ENCODE measurements around the gene G2E3.
"Not testable (repeated sequence)": the region's sequence is repeated elsewhere in the genome, so short reads cannot be mapped to it uniquely, and the experiment has no call there.

G2E3 gene

DNA sequence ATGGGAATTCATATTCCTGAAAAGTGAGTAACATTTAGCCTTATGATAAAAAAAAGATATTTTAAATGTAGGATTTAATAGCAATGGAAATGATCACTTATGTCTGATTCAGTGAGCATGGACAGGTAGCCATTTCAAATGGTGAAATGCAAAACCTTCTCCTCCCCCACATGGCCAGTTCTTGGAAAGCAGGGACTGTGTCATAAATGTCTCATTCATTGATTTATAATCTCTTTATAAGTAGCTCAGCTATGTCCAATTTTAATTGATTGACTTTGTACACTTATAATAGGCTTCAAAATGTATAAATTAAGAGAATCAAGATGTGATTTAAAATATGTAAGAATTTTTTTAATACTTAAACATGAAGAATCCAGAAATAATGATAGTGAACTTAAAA lies 38.5 kb downstream of the G2E3 start:
- Histone ChIP-seq H3K27ac (ENCODE audit: low read depth, low read length) (no peak overlapping the region), H3K27me3 (ENCODE audit: control insufficient read depth in 5 of 5, insufficient read depth in 4 of 5, low read length in 5 of 5) (no peaks in the 10 kb centered on the region), H3K9me3 (ENCODE audit: control insufficient read depth in 5 of 5, low read length in 5 of 5) (no peaks in the 10 kb centered on the region), H3K4me3 (ENCODE audit: low read depth in 1 of 5, low read length in 5 of 5) (no peak overlapping the region), H3K36me3 (ENCODE audit: control insufficient read depth in 5 of 5, insufficient read depth in 5 of 5, low read length in 5 of 5) (peaks cover 16 to 38% (median 27%) of the 10 kb centered on the region in 5 donors), H3K9ac (ENCODE audit: low read length in 5 of 5) (no peak overlapping the region), H3K4me1 (ENCODE audit: control insufficient read depth in 5 of 5, insufficient read depth in 5 of 5, low read length in 5 of 5) (no peaks in the 10 kb centered on the region)

DNA sequence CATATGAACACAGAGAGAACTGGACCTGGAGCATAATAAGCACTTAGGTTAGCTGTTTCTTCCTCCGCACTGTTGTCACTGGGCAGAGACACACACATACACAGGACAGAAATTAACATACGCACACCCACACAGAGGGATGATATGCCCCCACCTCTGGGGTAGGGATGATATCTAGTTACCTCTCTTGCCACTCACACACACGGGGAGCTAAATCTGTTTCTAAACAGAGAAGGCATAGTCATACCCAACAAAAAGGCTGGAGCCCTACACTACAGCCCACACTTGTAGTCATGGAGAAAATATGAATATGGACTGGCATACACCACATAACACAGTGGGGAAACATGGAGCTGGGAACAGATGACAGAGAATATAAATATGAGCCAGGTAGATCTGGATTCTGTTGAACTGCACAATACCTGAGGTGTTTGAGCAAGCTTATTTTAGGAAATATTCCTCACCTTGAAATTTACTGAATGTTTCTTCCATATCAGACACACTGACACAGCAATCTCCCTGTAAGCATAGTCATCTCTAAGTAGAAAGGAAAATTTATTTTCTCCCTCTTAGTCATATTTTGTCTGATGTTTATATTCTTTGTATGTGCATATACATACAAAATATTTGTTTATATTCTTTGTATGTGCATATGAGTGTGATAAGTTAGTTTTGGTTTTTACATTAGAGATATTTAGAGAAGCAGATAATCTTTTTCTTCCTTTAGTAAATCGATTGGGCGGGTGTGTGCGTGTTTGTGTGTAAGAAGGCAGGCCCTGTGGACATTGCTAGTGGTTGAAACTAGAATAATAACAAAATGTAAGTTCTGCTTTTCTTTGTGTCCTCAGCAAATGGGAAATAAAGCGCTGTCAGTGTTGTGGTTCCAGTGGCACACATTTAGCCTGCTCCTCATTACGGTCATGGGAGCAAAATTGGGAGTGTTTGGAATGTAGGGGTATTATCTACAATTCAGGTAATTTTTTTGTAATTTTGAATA lies 42.3 kb downstream of the G2E3 start:
- Histone ChIP-seq H3K9me3 (ENCODE audit: control insufficient read depth in 5 of 5, low read length in 5 of 5) (no peaks in the 10 kb centered on the region), H3K36me3 (ENCODE audit: control insufficient read depth in 5 of 5, insufficient read depth in 5 of 5, low read length in 5 of 5) (peaks cover 26 to 61% (median 40%) of the 10 kb centered on the region in 5 donors)

DNA sequence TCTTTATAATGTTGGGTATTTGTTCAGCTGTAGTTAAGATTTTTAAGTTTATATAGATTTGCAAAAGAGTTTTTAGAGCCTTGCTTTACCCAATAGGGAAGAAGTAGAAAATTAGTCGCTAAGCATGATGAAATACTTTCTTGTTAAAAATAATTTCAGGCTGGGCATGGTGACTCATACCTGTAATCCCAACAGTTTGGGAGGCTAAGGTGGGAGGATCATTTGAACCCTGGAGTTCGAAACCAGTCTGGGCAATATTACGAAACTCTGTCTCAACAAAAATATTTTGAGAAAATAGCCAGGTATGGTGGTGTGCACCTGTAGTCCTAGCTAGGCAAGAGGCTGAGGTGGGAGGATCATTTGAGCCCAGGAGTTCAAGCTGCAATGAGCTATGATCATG lies 44.4 kb downstream of the G2E3 start:
- Histone ChIP-seq H3K27me3 (ENCODE audit: control insufficient read depth in 5 of 5, insufficient read depth in 4 of 5, low read length in 5 of 5) (no peaks in the 10 kb centered on the region), H3K9me3 (ENCODE audit: control insufficient read depth in 5 of 5, low read length in 5 of 5) (no peaks in the 10 kb centered on the region), H3K9ac (ENCODE audit: low read length in 5 of 5) (no peak overlapping the region), H3K4me1 (ENCODE audit: control insufficient read depth in 5 of 5, insufficient read depth in 5 of 5, low read length in 5 of 5) (no peaks in the 10 kb centered on the region), H3K36me3 (ENCODE audit: control insufficient read depth in 5 of 5, insufficient read depth in 5 of 5, low read length in 5 of 5) (peaks cover 32 to 67% (median 43%) of the 10 kb centered on the region in 5 donors), H3K27ac (ENCODE audit: low read depth, low read length) (no peak overlapping the region), H3K4me3 (ENCODE audit: low read depth in 1 of 5, low read length in 5 of 5) (no peak overlapping the region)

More for the DNA sequence above, 42.3 kb downstream of the G2E3 start:
- Histone ChIP-seq H3K9ac (ENCODE audit: low read length in 5 of 5) (no peak overlapping the region), H3K4me3 (ENCODE audit: low read depth in 1 of 5, low read length in 5 of 5) (no peak overlapping the region), H3K27ac (ENCODE audit: low read depth, low read length) (no peak overlapping the region), H3K27me3 (ENCODE audit: control insufficient read depth in 5 of 5, insufficient read depth in 4 of 5, low read length in 5 of 5) (no peaks in the 10 kb centered on the region), H3K4me1 (ENCODE audit: control insufficient read depth in 5 of 5, insufficient read depth in 5 of 5, low read length in 5 of 5) (no peaks in the 10 kb centered on the region)

DNA sequence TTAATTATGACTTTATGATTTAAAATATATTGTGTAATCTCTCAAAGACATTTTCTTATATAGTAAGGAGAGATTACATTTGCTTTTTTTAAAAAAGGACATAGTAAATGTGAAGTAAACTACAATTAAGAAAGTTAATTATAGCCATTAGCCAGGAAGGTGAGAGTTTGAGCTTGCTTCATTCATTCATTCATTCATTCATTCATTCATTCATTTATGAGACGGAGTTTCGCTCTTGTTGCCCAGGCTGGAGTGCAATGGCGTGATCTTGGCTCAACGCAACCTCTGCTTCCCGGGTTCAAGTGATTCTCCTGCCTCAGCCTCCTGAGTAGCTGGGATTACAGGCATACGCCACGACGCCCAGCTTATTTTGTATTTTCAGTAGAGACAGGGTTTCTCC lies 45.7 kb downstream of the G2E3 start:
- not testable (repeated sequence) for H3K9me3 ChIP-seq (ENCODE audit: control insufficient read depth in 5 of 5, low read length in 5 of 5); H3K27me3 ChIP-seq (ENCODE audit: control insufficient read depth in 5 of 5, insufficient read depth in 4 of 5, low read length in 5 of 5); H3K4me3 ChIP-seq (ENCODE audit: low read depth in 1 of 5, low read length in 5 of 5); H3K4me1 ChIP-seq (ENCODE audit: control insufficient read depth in 5 of 5, insufficient read depth in 5 of 5, low read length in 5 of 5); H3K9ac ChIP-seq (ENCODE audit: low read length in 5 of 5); H3K27ac ChIP-seq (ENCODE audit: low read depth, low read length)
- peaks cover 30 to 62% (median 38%) of the 10 kb centered on the region in 5 donors for H3K36me3 ChIP-seq (ENCODE audit: control insufficient read depth in 5 of 5, insufficient read depth in 5 of 5, low read length in 5 of 5)

DNA sequence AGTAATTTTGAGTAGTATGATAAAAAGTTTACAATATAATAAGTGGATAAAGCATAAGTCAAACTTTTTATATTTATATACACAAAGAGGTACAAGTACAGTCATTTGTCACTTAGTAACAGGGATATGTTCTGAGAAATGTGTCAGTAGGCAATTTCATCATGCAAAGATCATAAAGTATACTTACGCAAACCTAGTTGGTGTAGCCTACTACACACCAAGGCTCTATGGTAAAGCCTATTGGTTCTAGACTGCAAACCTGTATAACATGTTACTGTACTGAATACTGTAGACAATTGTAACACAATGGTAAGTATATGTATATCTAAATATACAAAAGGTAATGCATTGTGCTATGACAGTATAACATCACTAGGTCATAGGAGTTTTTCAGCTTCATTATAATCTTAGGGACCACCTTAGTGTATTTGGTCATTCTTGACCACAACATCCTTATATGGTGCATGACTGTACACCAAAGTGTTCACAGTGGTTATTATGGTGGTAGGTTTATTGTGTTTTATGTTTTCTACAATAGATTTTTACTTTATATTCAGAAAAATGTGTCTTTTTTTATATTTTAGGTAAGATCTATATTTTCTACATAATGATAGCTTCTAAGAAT lies 48.3 kb downstream of the G2E3 start:
- Histone ChIP-seq H3K36me3 (ENCODE audit: control insufficient read depth in 5 of 5, insufficient read depth in 5 of 5, low read length in 5 of 5) (peaks cover 22 to 42% (median 31%) of the 10 kb centered on the region in 5 donors), H3K27ac (ENCODE audit: low read depth, low read length) (no peak overlapping the region), H3K4me1 (ENCODE audit: control insufficient read depth in 5 of 5, insufficient read depth in 5 of 5, low read length in 5 of 5) (peaks cover 0 to 6% (median 3%) of the 10 kb centered on the region in 5 donors), H3K9ac (ENCODE audit: low read length in 5 of 5) (no peak overlapping the region), H3K27me3 (ENCODE audit: control insufficient read depth in 5 of 5, insufficient read depth in 4 of 5, low read length in 5 of 5) (no peaks in the 10 kb centered on the region), H3K9me3 (ENCODE audit: control insufficient read depth in 5 of 5, low read length in 5 of 5) (no peaks in the 10 kb centered on the region), H3K4me3 (ENCODE audit: low read depth in 1 of 5, low read length in 5 of 5) (no peak overlapping the region)

DNA sequence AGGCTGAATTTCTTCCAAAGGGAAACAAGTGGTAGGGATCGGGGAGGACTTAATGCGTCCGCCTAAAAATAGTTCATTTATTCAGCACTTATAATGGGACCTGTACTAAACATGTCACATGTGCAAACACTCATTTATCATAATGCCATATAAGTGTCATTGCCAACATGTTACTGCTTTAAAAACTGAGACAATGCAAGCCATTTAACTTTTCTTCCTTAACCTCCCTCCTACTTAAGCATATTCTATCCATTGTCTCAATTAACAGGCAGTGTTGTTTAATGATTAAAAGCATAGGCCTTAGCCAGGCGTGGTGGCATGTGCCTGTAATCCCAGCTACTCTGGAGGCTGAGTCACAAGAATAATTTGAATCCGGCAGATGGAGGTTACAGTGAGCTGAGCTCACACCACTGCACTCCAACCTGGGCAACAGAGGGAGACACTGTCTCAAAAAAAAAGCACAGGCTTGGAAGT lies 49.6 kb downstream of the G2E3 start:
- H3K9me3 ChIP-seq (ENCODE audit: control insufficient read depth in 5 of 5, low read length in 5 of 5) = no peaks in the 10 kb centered on the region
- H3K9ac ChIP-seq (ENCODE audit: low read length in 5 of 5) = no peak overlapping the region
- H3K4me3 ChIP-seq (ENCODE audit: low read depth in 1 of 5, low read length in 5 of 5) = no peak overlapping the region
- no peak overlapping the region for H3K27ac ChIP-seq (ENCODE audit: low read depth, low read length)
- peaks cover 0 to 6% (median 3%) of the 10 kb centered on the region in 5 donors for H3K4me1 ChIP-seq (ENCODE audit: control insufficient read depth in 5 of 5, insufficient read depth in 5 of 5, low read length in 5 of 5)
- H3K36me3 ChIP-seq (ENCODE audit: control insufficient read depth in 5 of 5, insufficient read depth in 5 of 5, low read length in 5 of 5) = peaks cover 17 to 30% (median 23%) of the 10 kb centered on the region in 5 donors
- no peaks in the 10 kb centered on the region for H3K27me3 ChIP-seq (ENCODE audit: control insufficient read depth in 5 of 5, insufficient read depth in 4 of 5, low read length in 5 of 5)

DNA sequence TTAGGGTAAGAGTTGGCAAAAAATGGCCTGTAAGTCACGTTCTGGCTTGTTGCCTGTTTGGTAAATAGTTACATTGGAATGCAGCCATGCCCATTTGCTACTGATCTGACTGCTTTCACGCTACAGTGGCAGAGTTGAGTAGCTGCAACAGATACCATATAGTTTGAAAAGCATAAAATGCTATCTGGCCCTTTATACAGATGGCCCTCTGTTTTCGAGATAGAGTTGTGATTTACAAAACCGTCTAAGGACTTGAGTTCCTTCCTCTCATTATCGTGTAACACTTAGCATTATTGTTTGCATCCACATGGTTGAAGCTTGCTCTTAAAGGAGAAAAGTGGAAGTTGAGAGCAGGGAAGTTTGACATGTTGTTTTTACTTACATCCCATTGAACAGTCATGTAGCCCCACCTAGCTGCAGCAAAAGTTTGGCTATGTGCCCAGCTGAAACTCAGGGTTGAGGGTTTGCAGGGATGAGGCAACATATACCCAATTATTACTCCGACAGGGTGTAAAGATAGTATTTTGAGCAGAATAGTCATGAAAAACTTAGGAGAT lies 51.9 kb downstream of the G2E3 start:
- Histone ChIP-seq H3K9ac (ENCODE audit: low read length in 5 of 5) (no peak overlapping the region), H3K4me1 (ENCODE audit: control insufficient read depth in 5 of 5, insufficient read depth in 5 of 5, low read length in 5 of 5) (peaks cover 0 to 6% (median 3%) of the 10 kb centered on the region in 5 donors), H3K4me3 (ENCODE audit: low read depth in 1 of 5, low read length in 5 of 5) (no peak overlapping the region), H3K27ac (ENCODE audit: low read depth, low read length) (no peak overlapping the region), H3K36me3 (ENCODE audit: control insufficient read depth in 5 of 5, insufficient read depth in 5 of 5, low read length in 5 of 5) (peaks cover 10 to 20% (median 12%) of the 10 kb centered on the region in 5 donors), H3K27me3 (ENCODE audit: control insufficient read depth in 5 of 5, insufficient read depth in 4 of 5, low read length in 5 of 5) (no peaks in the 10 kb centered on the region), H3K9me3 (ENCODE audit: control insufficient read depth in 5 of 5, low read length in 5 of 5) (no peaks in the 10 kb centered on the region)

DNA sequence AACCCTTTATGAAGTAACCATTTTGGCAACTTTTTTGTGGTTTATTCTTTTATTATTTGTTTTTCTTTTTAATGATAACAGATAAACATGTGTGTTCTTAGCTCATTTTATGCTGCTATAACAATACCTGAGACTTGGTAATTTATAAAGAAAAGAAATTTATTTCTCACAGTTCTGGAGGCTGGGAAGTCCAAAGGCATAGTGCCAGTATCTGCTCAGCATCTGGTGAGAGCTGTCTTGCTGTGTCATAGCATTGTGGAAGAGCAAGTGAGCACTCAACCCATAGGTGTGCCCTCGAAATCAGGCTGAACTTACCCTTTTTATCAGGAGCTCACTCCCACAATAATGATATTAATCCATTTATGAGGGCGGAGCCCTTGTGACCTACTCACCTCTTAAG lies 55.2 kb downstream of the G2E3 start:
- no peak overlapping the region for H3K27ac ChIP-seq (ENCODE audit: low read depth, low read length)
- no peaks in the 10 kb centered on the region for H3K9me3 ChIP-seq (ENCODE audit: control insufficient read depth in 5 of 5, low read length in 5 of 5)
- no peak overlapping the region for H3K9ac ChIP-seq (ENCODE audit: low read length in 5 of 5)
- H3K27me3 ChIP-seq (ENCODE audit: control insufficient read depth in 5 of 5, insufficient read depth in 4 of 5, low read length in 5 of 5) = no peaks in the 10 kb centered on the region
- peaks cover 0 to 6% (median 3%) of the 10 kb centered on the region in 5 donors for H3K4me1 ChIP-seq (ENCODE audit: control insufficient read depth in 5 of 5, insufficient read depth in 5 of 5, low read length in 5 of 5)
- no peak overlapping the region for H3K4me3 ChIP-seq (ENCODE audit: low read depth in 1 of 5, low read length in 5 of 5)
- H3K36me3 ChIP-seq (ENCODE audit: control insufficient read depth in 5 of 5, insufficient read depth in 5 of 5, low read length in 5 of 5) = peaks cover 3 to 8% (median 5%) of the 10 kb centered on the region in 5 donors

DNA sequence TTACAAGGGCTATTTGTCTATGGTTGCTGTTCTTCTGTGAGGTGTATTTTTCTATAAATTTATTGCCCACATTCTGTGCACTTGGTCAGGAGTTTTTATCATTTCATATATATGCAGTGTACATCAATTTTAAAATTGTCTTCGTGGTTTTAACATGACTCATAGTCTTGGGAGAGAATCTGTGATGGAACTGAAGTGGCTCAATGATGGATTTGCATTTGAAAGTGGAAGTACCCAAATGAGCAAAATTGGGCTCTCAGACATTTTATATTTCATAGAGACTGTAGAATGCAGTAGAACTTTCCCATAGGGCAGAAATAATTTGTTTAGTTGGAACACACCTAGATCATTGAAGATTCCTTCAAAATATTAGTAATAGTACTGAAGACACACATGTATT lies 61.2 kb downstream of the G2E3 start:
- peaks cover 0 to 32% (median 28%) of the 10 kb centered on the region in 5 donors for H3K4me1 ChIP-seq (ENCODE audit: control insufficient read depth in 5 of 5, insufficient read depth in 5 of 5, low read length in 5 of 5)
- no peak overlapping the region for H3K4me3 ChIP-seq (ENCODE audit: low read depth in 1 of 5, low read length in 5 of 5)
- H3K36me3 ChIP-seq (ENCODE audit: control insufficient read depth in 5 of 5, insufficient read depth in 5 of 5, low read length in 5 of 5) = peaks cover 0 to 5% (median 3%) of the 10 kb centered on the region in 5 donors
- no peak overlapping the region for H3K27ac ChIP-seq (ENCODE audit: low read depth, low read length)
- no peak overlapping the region for H3K9ac ChIP-seq (ENCODE audit: low read length in 5 of 5)
- no peaks in the 10 kb centered on the region for H3K27me3 ChIP-seq (ENCODE audit: control insufficient read depth in 5 of 5, insufficient read depth in 4 of 5, low read length in 5 of 5)
- no peaks in the 10 kb centered on the region for H3K9me3 ChIP-seq (ENCODE audit: control insufficient read depth in 5 of 5, low read length in 5 of 5)
